Coronary artery (tissue), 2 donors: ENCODE results near the gene B3GALT5.

Experiments
- DNase-seq: peaks from one replicate; pipeline ENCODE4 v3.0.0-alpha.2; 2017; ENCODE audit warnings: low spot score
- H3K27ac ChIP-seq, 2 donors: fragments of 200-600 bp; sonication (generic); one replicate each; pipeline ENCODE4 v1.5.1; 2016 to 2019
- H3K4me3 ChIP-seq: fragments of 200-600 bp; sonication (generic); 2 replicates; pipeline ENCODE4 v1.5.1; 2016; ENCODE audit warnings: mild to moderate bottlenecking, moderate library complexity
- TF ChIP-seq, protein P1 (sequence below): fragments of 200-600 bp; sonication (generic); IDR thresholded peaks from one replicate; pipeline ENCODE4 v1.5.1; 2019; ENCODE audit warnings: antibody characterized with exemption

Gene B3GALT5

DNA sequence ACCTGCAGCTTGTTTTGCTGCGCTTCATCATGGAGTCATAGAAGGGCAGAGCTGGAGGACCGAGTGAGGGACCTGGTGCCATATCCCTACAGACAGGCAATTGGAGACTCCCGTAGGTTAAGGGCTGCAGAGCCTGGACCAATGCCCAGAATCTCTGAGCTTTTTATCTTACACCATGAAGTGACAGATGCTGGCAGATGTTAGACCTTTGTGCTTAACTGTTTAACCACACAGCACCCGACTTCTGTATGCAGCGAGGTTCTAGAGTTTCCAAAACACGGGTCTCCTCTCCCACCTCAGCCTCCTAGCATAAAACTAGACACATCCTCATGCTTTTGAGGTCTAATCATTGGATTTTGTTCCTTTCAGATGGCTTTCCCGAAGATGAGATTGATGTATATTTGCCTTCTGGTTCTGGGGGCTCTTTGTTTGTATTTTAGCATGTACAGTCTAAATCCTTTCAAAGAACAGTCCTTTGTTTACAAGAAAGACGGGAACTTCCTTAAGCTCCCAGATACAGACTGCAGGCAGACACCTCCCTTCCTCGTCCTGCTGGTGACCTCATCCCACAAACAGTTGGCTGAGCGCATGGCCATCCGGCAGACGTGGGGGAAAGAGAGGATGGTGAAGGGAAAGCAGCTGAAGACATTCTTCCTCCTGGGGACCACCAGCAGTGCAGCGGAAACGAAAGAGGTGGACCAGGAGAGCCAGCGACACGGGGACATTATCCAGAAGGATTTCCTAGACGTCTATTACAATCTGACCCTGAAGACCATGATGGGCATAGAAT is 47.6 kb downstream of the B3GALT5 start:
- DNase-seq: peak; percentile 52
- H3K27ac ChIP-seq: no peak overlapping the region
- H3K4me3 ChIP-seq: peak overlapping the region; percentile 4
- TF ChIP-seq, protein P1, sequence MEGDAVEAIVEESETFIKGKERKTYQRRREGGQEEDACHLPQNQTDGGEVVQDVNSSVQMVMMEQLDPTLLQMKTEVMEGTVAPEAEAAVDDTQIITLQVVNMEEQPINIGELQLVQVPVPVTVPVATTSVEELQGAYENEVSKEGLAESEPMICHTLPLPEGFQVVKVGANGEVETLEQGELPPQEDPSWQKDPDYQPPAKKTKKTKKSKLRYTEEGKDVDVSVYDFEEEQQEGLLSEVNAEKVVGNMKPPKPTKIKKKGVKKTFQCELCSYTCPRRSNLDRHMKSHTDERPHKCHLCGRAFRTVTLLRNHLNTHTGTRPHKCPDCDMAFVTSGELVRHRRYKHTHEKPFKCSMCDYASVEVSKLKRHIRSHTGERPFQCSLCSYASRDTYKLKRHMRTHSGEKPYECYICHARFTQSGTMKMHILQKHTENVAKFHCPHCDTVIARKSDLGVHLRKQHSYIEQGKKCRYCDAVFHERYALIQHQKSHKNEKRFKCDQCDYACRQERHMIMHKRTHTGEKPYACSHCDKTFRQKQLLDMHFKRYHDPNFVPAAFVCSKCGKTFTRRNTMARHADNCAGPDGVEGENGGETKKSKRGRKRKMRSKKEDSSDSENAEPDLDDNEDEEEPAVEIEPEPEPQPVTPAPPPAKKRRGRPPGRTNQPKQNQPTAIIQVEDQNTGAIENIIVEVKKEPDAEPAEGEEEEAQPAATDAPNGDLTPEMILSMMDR: no peak

DNA sequence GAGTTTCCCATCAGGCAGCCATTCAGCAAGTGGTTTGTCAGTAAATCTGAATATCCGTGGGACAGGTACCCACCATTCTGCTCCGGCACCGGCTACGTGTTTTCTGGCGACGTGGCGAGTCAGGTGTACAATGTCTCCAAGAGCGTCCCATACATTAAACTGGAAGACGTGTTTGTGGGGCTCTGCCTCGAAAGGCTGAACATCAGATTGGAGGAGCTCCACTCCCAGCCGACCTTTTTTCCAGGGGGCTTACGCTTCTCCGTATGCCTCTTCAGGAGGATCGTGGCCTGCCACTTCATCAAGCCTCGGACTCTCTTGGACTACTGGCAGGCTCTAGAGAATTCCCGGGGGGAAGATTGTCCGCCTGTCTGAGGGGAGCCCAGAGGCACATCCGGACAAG is 48.4 kb downstream of the B3GALT5 start:
- Histone ChIP-seq H3K27ac (no peak overlapping the region), H3K4me3 (no peak overlapping the region)
- peak; percentile 62 for DNase-seq
- TF ChIP-seq, protein P1: no peak

DNA sequence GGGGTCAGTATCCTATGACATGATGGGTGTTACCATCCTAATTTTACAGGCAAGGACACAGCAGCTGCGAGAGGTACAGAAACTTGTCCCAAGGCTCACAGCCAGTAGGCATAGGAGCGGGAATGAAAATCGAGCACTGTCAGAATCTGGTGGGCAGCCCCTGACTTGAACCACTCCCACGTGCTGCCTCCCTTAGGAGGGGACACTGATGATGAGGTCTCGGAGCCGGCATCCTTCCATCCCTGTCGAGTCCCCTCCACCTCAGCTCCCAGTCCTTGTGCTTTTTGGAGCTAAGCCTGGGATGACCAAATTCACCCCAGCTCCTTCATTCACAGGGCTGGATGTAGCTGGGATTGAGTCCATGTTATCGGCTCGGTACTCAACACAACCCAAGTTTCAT is 49.0 kb downstream of the B3GALT5 start:
- Histone ChIP-seq H3K4me3 (no peak overlapping the region), H3K27ac (no peak overlapping the region)
- peak; percentile 31 for DNase-seq
- TF ChIP-seq, protein P1: no peak

DNA sequence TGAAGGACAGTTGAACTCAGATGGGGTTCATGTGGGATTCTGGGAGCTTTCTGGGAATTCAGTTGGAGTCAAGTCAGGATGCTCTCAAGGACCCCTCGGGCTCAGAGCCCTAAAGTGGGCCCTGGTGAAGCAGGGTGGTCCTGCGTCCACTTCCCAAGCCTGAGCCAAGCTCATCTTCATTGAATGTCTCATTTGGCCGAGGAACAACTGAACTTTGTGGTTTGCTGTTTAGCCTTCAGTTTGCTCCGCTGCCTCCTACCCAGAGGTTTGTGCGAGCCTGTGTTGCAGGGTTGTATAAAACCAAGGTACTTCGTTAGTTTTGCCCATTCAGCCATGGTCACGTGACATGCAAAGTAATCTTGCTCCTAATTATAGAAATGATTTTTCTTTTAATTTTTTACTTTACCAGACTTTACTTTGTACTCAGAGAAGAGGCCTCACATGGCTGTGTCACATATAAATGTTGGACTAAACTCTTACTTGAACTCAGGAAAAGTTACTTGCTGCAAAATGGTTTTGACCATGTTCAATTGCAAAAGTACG is 49.7 kb downstream of the B3GALT5 start:
- DNase-seq: peak; percentile 35

DNA sequence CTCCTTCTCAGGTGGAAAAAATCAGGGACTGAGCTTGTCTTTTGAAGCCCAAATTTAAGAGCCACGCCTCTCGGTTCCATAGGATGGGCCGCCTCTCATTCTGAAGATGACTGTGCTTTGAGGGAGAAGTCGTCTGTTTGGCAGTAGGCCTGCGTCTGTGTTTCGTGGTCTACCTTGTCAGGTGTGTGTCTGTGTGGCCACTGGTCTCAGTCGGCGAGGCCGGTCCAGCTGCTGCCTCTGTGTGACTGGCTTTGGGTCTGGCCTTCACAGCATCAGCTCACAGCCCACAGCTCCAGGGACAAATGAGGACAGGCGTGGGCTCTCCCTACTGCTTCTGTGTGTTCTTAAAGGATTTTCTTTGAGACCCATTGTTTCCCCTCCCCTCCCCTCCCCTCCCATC is 50.3 kb downstream of the B3GALT5 start:
- no peak overlapping the region for H3K4me3 ChIP-seq
- DNase-seq: peak; percentile 38
- TF ChIP-seq, protein P1: no peak
- H3K27ac ChIP-seq: no peak overlapping the region

More for the DNA sequence above, 49.7 kb downstream of the B3GALT5 start:
- Histone ChIP-seq H3K27ac (no peak overlapping the region), H3K4me3 (no peak overlapping the region)
- TF ChIP-seq, protein P1: no peak

DNA sequence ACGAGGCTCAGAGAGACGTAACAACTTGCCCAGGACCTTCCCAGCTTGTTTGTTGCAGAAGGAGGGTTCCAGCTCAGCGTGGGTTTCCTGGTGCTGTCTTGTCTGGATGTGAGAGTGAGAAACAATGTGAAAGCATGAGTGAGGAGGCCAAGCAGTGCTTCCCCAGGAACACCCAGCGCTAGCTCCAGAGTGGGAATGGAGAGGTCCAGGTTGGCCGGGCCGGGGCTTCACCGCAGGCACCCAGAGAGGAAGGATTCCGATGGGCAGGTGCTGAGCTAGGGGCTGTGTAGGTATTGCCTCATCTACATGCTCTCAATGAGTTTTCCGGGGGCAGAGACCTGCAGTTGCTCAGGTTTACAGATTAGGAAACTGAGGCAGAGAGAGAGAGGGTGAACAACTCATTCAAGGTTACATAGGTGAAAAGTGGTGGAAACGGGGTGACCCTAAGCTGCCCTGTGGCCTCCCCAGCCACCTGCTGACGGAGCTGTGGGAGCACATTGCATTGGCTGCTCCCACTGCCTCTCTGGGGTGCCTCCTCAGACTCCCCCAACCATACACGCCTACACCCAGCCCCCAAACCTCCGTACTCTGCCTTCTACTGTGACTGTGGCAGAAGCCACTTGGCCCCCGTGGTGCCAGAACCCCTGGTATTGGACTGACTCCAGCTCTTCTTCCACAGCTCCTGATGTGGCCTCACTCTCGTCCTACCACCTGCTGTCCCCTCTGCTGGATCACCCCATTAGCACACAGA is 51.2 kb downstream of the B3GALT5 start:
- peak; percentile 36 for DNase-seq
- Histone ChIP-seq H3K27ac (no peak overlapping the region), H3K4me3 (no peak overlapping the region)
- TF ChIP-seq, protein P1: no peak
